Measurements from ENCODE around the gene ERC2. TPM values are rescaled to one million over a fixed set of nuclear protein-coding genes. Genes with fewer than 3 reads are reported as not detected.
"Not testable (repeated sequence)": the region's sequence is repeated elsewhere in the genome, so short reads cannot be mapped to it uniquely, and the experiment has no call there.

Gene ERC2
- total RNA-seq, 1 donor from 2014 or later = 32.5 TPM

DNA sequence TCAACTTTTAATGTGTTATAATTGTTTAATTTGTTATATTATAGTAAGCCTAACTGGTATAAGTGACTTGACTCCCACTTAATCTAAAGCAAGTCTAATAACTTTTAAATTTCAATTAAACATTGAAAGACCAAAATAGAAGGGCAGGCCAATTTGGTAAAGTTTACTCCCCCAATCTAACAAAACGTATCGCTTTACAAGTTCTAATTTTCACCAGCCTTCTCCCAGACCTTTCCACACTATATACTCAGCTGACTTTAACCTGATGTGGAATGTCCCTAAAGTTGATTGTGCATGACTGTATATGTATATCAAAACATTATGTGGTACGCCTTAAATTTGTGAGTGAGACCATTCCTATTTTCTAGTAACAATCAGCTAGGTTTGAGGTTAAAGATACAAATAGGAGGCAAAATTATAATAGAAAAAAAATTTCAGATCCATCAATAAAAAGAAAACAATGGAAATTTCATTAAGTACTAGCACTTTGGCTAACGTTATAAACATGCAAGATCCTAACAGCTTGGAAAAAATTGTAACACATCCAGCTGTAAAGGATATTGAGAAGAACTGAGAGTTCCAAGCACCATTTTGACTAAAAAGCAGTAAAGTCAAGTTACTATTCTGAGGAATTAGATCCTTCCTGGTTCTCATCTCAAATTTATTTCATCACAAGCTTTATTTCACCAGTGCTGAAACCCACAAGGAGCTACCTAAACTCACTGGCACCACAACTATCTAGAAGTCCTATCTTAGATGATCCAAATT is 199.5 kb downstream of the ERC2 start:
- H3K36me3 Mint-ChIP-seq (ENCODE audit: insufficient read depth) = peaks cover 4% of the 10 kb centered on the region
- no peak for TF ChIP-seq CTCF (IDR thresholded peaks at IDR 0.05; ENCODE audit: unreplicated experiment)
- DNase-seq (ENCODE audit: low spot score, unreplicated experiment) = no peak
- H3K4me3 Mint-ChIP-seq (ENCODE audit: low read depth) = no peak overlapping the region
- no peak overlapping the region for H3K27ac Mint-ChIP-seq
- H3K27me3 Mint-ChIP-seq = no peaks in the 10 kb centered on the region
- H3K9me3 Mint-ChIP-seq (ENCODE audit: low read depth) = peaks cover 13% of the 10 kb centered on the region
- H3K4me1 Mint-ChIP-seq (ENCODE audit: low read depth) = no peaks in the 10 kb centered on the region

DNA sequence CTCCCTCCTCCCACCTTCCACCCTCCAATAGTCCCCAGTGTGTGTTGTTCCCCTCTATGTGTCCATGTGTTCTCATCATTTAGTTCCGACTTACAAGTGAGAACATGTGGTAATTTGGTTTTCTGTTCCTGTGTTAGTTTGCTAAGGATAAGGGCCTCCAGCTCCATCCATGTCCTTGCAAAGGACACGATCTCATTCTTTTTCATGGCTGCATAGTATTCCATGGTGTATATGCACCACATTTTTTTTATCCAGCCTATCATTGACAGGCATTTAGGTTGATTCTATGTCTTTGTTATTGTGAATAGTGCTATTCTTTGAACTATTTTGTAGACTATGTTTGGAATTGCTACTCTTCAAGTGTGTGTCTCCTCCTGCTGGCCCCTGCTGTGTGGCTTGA is 206.4 kb downstream of the ERC2 start:
- H3K4me3 Mint-ChIP-seq (ENCODE audit: low read depth); H3K27ac Mint-ChIP-seq; DNase-seq (ENCODE audit: low spot score, unreplicated experiment); H3K36me3 Mint-ChIP-seq (ENCODE audit: insufficient read depth); H3K4me1 Mint-ChIP-seq (ENCODE audit: low read depth); H3K27me3 Mint-ChIP-seq: not testable (repeated sequence)
- peaks cover 16% of the 10 kb centered on the region for H3K9me3 Mint-ChIP-seq (ENCODE audit: low read depth)

DNA sequence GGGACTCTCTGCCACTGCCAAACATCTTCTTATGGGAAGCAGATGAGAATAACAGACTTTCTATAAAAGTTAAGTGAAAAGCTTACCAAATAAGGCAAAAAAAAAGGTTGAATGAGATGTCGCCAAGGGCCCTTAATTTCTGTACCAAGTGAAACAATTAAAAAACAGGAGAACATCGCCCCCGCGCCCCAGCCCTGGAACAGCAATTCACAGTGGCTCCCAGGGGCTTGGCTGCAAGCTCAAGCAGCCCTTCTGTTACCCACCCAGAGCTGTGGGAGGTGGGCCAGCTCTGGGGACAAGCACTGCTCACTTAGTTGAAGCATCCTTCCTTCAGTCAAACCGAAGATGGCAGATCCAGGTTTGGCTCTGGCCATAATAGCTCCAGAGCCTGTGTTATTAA is 208.0 kb downstream of the ERC2 start:
- Mint-ChIP-seq H3K9me3 (ENCODE audit: low read depth) (peaks cover 13% of the 10 kb centered on the region), H3K36me3 (ENCODE audit: insufficient read depth) (peaks cover 1% of the 10 kb centered on the region), H3K4me1 (ENCODE audit: low read depth) (no peaks in the 10 kb centered on the region), H3K4me3 (ENCODE audit: low read depth) (no peak overlapping the region), H3K27me3 (no peaks in the 10 kb centered on the region), H3K27ac (no peak overlapping the region)
- DNase-seq (ENCODE audit: low spot score, unreplicated experiment) = no peak
- TF ChIP-seq CTCF (IDR thresholded peaks at IDR 0.05; ENCODE audit: unreplicated experiment) = no peak

DNA sequence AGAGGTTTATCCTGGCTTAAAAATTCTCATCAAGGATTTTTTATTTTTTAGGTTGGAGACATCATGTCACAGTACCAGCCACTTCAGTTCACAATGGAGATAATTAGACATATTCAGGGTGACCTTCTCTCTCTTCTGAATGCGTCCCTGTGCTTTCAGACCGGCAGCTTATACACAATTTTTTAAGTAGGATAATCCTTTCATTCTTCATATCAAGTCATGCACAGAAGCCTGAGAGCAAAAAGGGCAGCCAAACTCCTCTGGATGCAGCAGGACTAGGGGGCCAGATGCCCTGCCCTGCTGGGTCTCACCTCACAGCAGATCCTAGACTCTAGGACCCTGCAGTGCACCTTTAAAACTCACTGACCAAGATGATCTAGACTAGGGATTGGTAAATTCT is 210.4 kb downstream of the ERC2 start:
- no peak overlapping the region for H3K27ac Mint-ChIP-seq
- H3K4me3 Mint-ChIP-seq (ENCODE audit: low read depth) = no peak overlapping the region
- TF ChIP-seq CTCF (IDR thresholded peaks at IDR 0.05; ENCODE audit: unreplicated experiment) = no peak
- no peaks in the 10 kb centered on the region for H3K27me3 Mint-ChIP-seq
- H3K9me3 Mint-ChIP-seq (ENCODE audit: low read depth) = peaks cover 3% of the 10 kb centered on the region
- H3K36me3 Mint-ChIP-seq (ENCODE audit: insufficient read depth) = no peaks in the 10 kb centered on the region
- no peak for DNase-seq (ENCODE audit: low spot score, unreplicated experiment)
- H3K4me1 Mint-ChIP-seq (ENCODE audit: low read depth) = peaks cover 6% of the 10 kb centered on the region

- peak; percentile 58 for TF ChIP-seq CTCF (IDR thresholded peaks at IDR 0.05; ENCODE audit: unreplicated experiment)
- H3K4me3 Mint-ChIP-seq (ENCODE audit: low read depth) = no peak overlapping the region
- no peaks in the 10 kb centered on the region for H3K9me3 Mint-ChIP-seq (ENCODE audit: low read depth)
- H3K36me3 Mint-ChIP-seq (ENCODE audit: insufficient read depth) = no peaks in the 10 kb centered on the region
- no peak overlapping the region for H3K27ac Mint-ChIP-seq
- H3K27me3 Mint-ChIP-seq = no peaks in the 10 kb centered on the region
- H3K4me1 Mint-ChIP-seq (ENCODE audit: low read depth) = peaks cover 7% of the 10 kb centered on the region
- DNase-seq (ENCODE audit: low spot score, unreplicated experiment) = no peak
Observed at GRCh38 chr3:56254835-56255234, 213.4 kb downstream of the ERC2 start.
